Uterus (tissue), 2 donors: ENCODE measurements around the gene TPO.

Source experiments
- POLR2A ChIP-seq, 2 donors: fragments of 450-650 bp; IDR thresholded peaks; one replicate each; pipeline ENCODE4 v1.6.1; 2016; ENCODE audit warnings: antibody characterized with exemption in 2 of 2, mild to moderate bottlenecking in 1 of 2, moderate library complexity in 1 of 2
- TF ChIP-seq, protein P1 (sequence below), 4 experiments: fragments of 200-600 bp in 2 of 4; fragments of 450-650 bp in 2 of 4; sonication (generic) in 2 of 4; IDR thresholded peaks; one replicate each; pipeline ENCODE4 v1.5.1; 2016 to 2019; ENCODE audit warnings: antibody characterized with exemption in 4 of 4, mild to moderate bottlenecking in 2 of 4, moderate library complexity in 1 of 4

DNA sequence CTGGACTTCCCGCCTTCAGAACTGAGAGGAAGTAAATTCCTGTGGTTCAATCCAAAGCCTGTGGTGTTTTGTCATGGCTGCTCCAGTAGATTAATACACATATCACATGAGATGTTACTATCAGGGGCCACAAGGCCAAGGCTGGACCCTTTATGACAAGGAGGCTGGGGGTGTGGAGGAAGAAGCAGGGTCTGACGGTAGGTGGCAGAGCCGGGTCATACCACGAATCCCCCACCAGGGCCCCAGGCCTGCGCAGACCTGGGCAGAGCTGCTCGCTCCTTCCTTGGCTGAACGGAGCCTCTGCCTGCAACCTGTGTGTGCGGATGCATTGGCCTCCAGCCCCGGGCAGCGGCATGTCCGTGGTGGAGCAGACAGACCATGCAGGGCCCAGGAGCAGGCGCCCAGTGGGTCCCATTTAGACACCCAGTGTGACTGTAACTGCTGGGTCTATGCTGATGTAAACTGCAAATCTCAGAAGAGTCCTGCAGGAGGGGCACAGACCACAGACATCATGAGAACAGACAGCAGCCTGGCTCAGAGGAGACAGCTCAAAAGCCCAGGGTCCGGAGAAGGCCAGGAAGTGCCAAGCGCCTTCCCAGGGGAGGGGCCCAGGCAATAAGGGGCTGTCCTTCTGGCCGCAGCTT lies 175.8 kb downstream of the TPO start:
- no peak for TF ChIP-seq POLR2A (IDR thresholded peaks at IDR 0.05)
- TF ChIP-seq, protein P1, sequence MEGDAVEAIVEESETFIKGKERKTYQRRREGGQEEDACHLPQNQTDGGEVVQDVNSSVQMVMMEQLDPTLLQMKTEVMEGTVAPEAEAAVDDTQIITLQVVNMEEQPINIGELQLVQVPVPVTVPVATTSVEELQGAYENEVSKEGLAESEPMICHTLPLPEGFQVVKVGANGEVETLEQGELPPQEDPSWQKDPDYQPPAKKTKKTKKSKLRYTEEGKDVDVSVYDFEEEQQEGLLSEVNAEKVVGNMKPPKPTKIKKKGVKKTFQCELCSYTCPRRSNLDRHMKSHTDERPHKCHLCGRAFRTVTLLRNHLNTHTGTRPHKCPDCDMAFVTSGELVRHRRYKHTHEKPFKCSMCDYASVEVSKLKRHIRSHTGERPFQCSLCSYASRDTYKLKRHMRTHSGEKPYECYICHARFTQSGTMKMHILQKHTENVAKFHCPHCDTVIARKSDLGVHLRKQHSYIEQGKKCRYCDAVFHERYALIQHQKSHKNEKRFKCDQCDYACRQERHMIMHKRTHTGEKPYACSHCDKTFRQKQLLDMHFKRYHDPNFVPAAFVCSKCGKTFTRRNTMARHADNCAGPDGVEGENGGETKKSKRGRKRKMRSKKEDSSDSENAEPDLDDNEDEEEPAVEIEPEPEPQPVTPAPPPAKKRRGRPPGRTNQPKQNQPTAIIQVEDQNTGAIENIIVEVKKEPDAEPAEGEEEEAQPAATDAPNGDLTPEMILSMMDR (IDR thresholded peaks at IDR 0.05), result no peak
